Gastrocnemius medialis (tissue), 4 donors: ENCODE measurements around the gene SBSN.

Experiments used
- CTCF ChIP-seq, 5 experiments: fragments of 450-650 bp in 3 of 5; fragments of 200-600 bp in 2 of 5; sonication (generic) in 2 of 5; IDR thresholded peaks in 4 of 5; conservative IDR thresholded peaks in 1 of 5; 1 replicate in 4 of 5; 2 replicates in 1 of 5; pipeline ENCODE4 v1.5.1; 2016 to 2019; ENCODE audit warnings: antibody characterized with exemption in 5 of 5, mild to moderate bottlenecking in 3 of 5, moderate library complexity in 3 of 5
- POLR2A ChIP-seq, 2 donors: fragments of 450-650 bp; IDR thresholded peaks; one replicate each; pipeline ENCODE4 v1.6.1; 2017; ENCODE audit warnings: antibody characterized with exemption in 2 of 2, mild to moderate bottlenecking in 2 of 2, moderate library complexity in 2 of 2

- no peak for TF ChIP-seq CTCF (IDR thresholded peaks at IDR 0.05 in 4 of 5, conservative IDR thresholded peaks at IDR 0.05 in 1 of 5)
- no peak for TF ChIP-seq POLR2A (IDR thresholded peaks at IDR 0.05)
These were observed 16.1 kb upstream of the SBSN start for GRCh38 chr19:35544110-35544802.
